PC-9 (cell line): Measurements from ENCODE around the gene RABIF. TPM values are rescaled to one million over a fixed set of nuclear protein-coding genes. Genes with fewer than 3 reads are reported as not detected.
A peak's percentile ranks its signal among the peaks of the same experiment; 100 is the strongest.

ENCODE experiments used
- BruUV-seq: library from RNA; stranded (reverse); fragments of 400-500 nt; replicated peaks from 2 replicates; lab custom pipeline; 2021; lab: Mats Ljungman, UMichigan
- CTCF ChIA-PET: fragments of 300-600 bp; sonication (Branson Sonifier 250); formaldehyde crosslinking; loops from one replicate; lab custom pipeline; 2022; ENCODE audit warnings: antibody characterized with exemption; lab: Charles Lee
- POLR2A ChIA-PET: fragments of 300-600 bp; sonication (Branson Sonifier 250); formaldehyde crosslinking; loops from one replicate; lab custom pipeline; 2022; ENCODE audit warnings: antibody characterized with exemption; ENCODE audit not compliant: unreplicated experiment; lab: Charles Lee
- DNase-seq, 2 experiments: peaks; one replicate each; pipeline versions ENCODE4 v3.0.0 to v3.0.0-alpha.2; 2015 to 2022; ENCODE audit warnings: mixed read lengths in 1 of 2
- H2AFZ ChIP-seq: fragments of 200-600 bp; sonication (generic); 2 replicates; pipeline ENCODE4 v1.8.1; 2017; ENCODE audit warnings: antibody characterized with exemption
- H3F3A ChIP-seq: fragments of 200-600 bp; sonication (generic); 2 replicates; pipeline ENCODE4 v1.8.1; 2017; ENCODE audit warnings: antibody characterized with exemption, mild to moderate bottlenecking, low read depth; ENCODE audit not compliant: insufficient read depth
- H3K27ac ChIP-seq: fragments of 200-600 bp; sonication (generic); 2 replicates; pipeline ENCODE4 v1.6.1; 2016; ENCODE audit warnings: mixed run types
- H3K27me3 ChIP-seq: fragments of 200-600 bp; sonication (generic); 2 replicates; pipeline ENCODE4 v1.6.1; 2016; ENCODE audit warnings: low read depth, mixed run types; ENCODE audit not compliant: insufficient read depth
- H3K36me3 ChIP-seq: fragments of 200-600 bp; sonication (generic); 2 replicates; pipeline ENCODE4 v1.6.1; 2016; ENCODE audit warnings: low read depth, mixed run types
- H3K4me1 ChIP-seq: fragments of 200-600 bp; sonication (generic); replicated peaks from 2 replicates; pipeline ENCODE4 v1.6.1; 2016; ENCODE audit warnings: mixed run types; ENCODE audit not compliant: insufficient read depth
- H3K4me2 ChIP-seq: fragments of 200-600 bp; sonication (generic); 2 replicates; pipeline ENCODE4 v1.6.1; 2017; ENCODE audit warnings: mixed run types
- H3K4me3 ChIP-seq: fragments of 200-600 bp; sonication (generic); 2 replicates; pipeline ENCODE4 v1.6.1; 2016; ENCODE audit warnings: mixed run types
- H3K79me2 ChIP-seq: fragments of 200-600 bp; sonication (generic); 2 replicates; pipeline ENCODE4 v1.6.1; 2017; ENCODE audit warnings: low read depth, mixed run types
- H3K9me2 ChIP-seq: fragments of 200-600 bp; sonication (generic); 2 replicates; pipeline ENCODE4 v1.8.1; 2017; ENCODE audit warnings: mild to moderate bottlenecking; ENCODE audit not compliant: insufficient read depth
- H3K9me3 ChIP-seq: fragments of 200-600 bp; sonication (generic); 2 replicates; pipeline ENCODE4 v1.8.1; 2016; ENCODE audit warnings: low read depth; ENCODE audit not compliant: insufficient read depth
- H4K20me1 ChIP-seq: fragments of 200-600 bp; sonication (generic); 2 replicates; pipeline ENCODE4 v1.8.1; 2017; ENCODE audit not compliant: insufficient read depth
- EZH2 ChIP-seq: fragments of 200-600 bp; sonication (generic); IDR thresholded peaks from 2 replicates; pipeline ENCODE4 v1.8.0; 2017; ENCODE audit warnings: antibody characterized with exemption, low read depth
- intact Hi-C: fragments of 100-400 bp; cut with micrococcal nuclease; formaldehyde crosslinking; loops from one replicate; pipeline ENCODE4 v1.10.0; 2022; ENCODE audit not compliant: unreplicated experiment
- total RNA-seq: library from RNA; stranded (reverse); gene quantifications from 2 replicates; pipeline ENCODE4 v1.2.3, GENCODE V29; 2021
- TF ChIP-seq, protein P1 (sequence below): fragments of 200-600 bp; sonication (generic); conservative IDR thresholded peaks from 2 replicates; pipeline ENCODE4 v1.6.1; 2017; ENCODE audit warnings: mixed run types, antibody characterized with exemption, mild to moderate bottlenecking, moderate library complexity

RABIF gene
- total RNA-seq, 1 experiment from 2014 or later, result 10.9 TPM

DNA sequence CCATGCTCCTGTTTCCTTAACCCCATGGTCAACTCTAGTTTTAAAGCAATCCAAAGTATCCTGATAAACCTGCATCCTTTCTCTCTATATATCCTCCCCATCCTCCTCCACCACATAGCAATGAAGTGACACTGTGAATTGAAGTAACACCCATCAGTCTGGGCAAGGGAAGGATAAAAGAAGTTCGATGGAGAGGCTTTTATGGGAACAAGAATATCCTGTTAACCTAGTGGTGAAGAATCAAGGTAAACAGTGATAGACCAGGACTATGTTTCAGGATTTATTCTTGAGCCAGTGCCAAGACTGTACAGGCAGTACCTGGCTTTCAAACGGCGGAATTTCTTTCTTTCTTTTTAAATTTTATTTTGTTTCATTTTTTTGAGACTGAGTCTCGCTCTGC is 17.6 kb downstream of the RABIF start:
- CTCF ChIA-PET, result no interaction called here
- H3K9me2 ChIP-seq, result no peaks in the 10 kb centered on the region
- no peaks in the 10 kb centered on the region for H3K36me3 ChIP-seq
- H3K9me3 ChIP-seq, result no peaks in the 10 kb centered on the region
- no peaks in the 10 kb centered on the region for H3K79me2 ChIP-seq
- no peaks in the 10 kb centered on the region for H3K27me3 ChIP-seq
- 0 out of 2 replicates have a peak, but pooled peaks cover 2% of the 10 kb centered on the region for H3F3A ChIP-seq
- H3K27ac ChIP-seq, result no peak overlapping the region
- H2AFZ ChIP-seq, result no peak overlapping the region
- no TSS peak for BruUV-seq
- no peak overlapping the region for H3K4me2 ChIP-seq
- DNase-seq, result no peak
- POLR2A ChIA-PET, result no interaction called here
- H3K4me1 ChIP-seq, result no peaks in the 10 kb centered on the region; the same call in 1 of the 2 replicates
- TF ChIP-seq EZH2, result no peak
- TF ChIP-seq, protein P1, sequence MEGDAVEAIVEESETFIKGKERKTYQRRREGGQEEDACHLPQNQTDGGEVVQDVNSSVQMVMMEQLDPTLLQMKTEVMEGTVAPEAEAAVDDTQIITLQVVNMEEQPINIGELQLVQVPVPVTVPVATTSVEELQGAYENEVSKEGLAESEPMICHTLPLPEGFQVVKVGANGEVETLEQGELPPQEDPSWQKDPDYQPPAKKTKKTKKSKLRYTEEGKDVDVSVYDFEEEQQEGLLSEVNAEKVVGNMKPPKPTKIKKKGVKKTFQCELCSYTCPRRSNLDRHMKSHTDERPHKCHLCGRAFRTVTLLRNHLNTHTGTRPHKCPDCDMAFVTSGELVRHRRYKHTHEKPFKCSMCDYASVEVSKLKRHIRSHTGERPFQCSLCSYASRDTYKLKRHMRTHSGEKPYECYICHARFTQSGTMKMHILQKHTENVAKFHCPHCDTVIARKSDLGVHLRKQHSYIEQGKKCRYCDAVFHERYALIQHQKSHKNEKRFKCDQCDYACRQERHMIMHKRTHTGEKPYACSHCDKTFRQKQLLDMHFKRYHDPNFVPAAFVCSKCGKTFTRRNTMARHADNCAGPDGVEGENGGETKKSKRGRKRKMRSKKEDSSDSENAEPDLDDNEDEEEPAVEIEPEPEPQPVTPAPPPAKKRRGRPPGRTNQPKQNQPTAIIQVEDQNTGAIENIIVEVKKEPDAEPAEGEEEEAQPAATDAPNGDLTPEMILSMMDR, result no peak
- H4K20me1 ChIP-seq, result no peaks in the 10 kb centered on the region
- intact Hi-C loops, result no loop called here
- H3K4me3 ChIP-seq, result no peak overlapping the region

DNA sequence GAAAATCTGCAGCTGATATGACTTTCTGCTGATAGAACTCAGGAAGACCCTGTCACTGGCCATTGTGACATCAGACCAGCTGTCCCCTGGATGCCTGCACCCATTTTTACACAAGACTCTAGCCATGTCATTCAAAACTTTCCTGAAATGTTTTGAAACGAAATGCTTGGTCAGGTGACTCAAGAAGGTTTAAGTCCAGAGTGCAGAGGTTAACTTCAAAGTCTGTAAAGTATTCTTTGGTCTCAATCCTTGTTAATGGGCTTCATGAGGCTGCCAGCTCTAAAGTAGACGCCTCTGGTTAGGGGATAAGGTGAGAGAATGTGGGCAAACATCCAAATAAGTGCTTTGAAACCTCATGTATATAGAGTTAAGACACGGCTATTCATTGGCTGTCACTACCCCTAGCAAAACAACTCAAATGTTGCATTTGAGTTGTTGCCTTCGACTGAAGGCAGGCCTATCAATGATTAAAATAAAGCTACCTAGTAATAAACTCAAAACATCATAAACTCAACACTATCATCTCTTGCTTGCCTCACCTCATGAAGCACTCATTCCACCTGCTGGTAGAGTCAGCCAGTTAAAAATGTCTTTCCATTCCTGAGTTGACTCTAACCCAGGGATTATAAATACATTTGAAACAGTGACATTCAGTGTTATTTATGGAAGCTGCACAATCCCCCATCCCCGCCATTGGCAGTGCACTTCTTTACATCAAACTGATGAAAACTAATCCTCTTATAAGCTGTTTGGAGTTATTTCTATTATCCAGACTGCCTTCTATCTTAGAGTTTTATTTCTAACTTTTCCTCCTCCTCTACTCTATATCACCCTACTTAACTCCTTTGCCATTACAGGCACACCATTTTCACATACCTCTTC is 26.0 kb downstream of the RABIF start:
- H3K9me3 ChIP-seq, result no peaks in the 10 kb centered on the region
- TF ChIP-seq, protein P1, result no peak
- no peak for TF ChIP-seq EZH2
- CTCF ChIA-PET, result no interaction called here
- peaks cover 22% of the 10 kb centered on the region for H3K4me1 ChIP-seq
- H3K4me2 ChIP-seq, result peak overlapping the region; percentile 85; the same call in 1 of the 2 replicates
- no peaks in the 10 kb centered on the region for H3K27me3 ChIP-seq
- H3K27ac ChIP-seq, result no peak overlapping the region
- no TSS peak for BruUV-seq
- H2AFZ ChIP-seq, result no peak overlapping the region
- H3K79me2 ChIP-seq, result no peaks in the 10 kb centered on the region; the same call in 1 of the 2 replicates
- intact Hi-C loops, result no loop called here
- no peaks in the 10 kb centered on the region for H3K36me3 ChIP-seq
- H3F3A ChIP-seq, result peaks cover 19% of the 10 kb centered on the region
- H4K20me1 ChIP-seq, result no peaks in the 10 kb centered on the region
- H3K4me3 ChIP-seq, result peak overlapping the region; percentile 57; the same call in 1 of the 2 replicates
- DNase-seq, result no peak
- POLR2A ChIA-PET, result no interaction called here
- no peaks in the 10 kb centered on the region for H3K9me2 ChIP-seq

DNA sequence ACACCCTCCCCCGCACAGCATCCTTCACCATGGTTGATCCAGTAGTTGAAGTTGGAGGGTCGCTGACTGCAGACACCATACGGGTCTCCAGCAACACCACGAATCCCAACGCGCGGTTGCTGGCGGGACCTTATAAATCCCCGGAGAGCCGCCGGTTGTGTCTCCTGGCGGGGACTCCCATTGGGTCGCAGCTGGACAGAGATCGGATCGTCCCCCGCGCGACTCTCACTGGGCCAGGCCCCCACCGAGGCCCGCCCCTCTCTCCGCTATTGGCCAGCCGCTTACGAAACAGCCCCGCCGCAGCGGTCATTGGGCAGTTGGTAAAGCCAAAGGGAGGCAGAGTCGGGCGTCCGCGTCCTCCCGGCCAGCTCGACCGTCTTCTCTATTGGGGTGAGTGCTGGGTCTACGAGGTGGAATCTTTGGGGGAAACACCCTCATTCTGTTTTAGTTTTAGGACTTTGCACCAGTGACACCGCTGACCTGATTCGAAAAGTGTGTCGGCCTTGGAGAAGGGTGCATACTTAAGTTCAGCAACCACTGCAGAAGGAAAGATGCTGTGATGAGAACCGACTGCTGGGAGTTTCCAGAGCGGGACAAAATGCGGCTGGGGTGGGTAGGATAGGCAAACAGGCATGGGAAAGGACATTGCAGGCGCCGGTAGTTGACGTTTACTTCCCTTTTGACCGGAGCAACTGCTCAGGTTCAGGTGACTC is 27.4 kb downstream of the RABIF start:
- TF ChIP-seq, protein P1, result no peak
- TF ChIP-seq EZH2, result no peak
- peak overlapping the region; percentile 57 for H3K4me3 ChIP-seq
- DNase-seq, result peak; percentile 87 to 94
- no peaks in the 10 kb centered on the region for H3K27me3 ChIP-seq
- H3K9me2 ChIP-seq, result no peaks in the 10 kb centered on the region
- peak overlapping the region; percentile 85 for H3K4me2 ChIP-seq
- peaks cover 22% of the 10 kb centered on the region for H3K4me1 ChIP-seq
- no peaks in the 10 kb centered on the region for H4K20me1 ChIP-seq
- ChIA-PET POLR2A (interaction anchor here (0.6 to 0.8 kb wide), 3 partner anchors 11 to 55 kb away, joined by 4 to 36 read pairs (median 6); no protein-coding TSS in a partner anchor), CTCF (no interaction called here)
- intact Hi-C loops, result loop anchor here (2.0 kb wide), 2 partner anchors 27 to 51 kb away; partner anchors contain the start of genes PCAT6 and RABIF
- H3F3A ChIP-seq, result peaks cover 19% of the 10 kb centered on the region
- no peak overlapping the region for H3K27ac ChIP-seq
- H3K36me3 ChIP-seq, result no peaks in the 10 kb centered on the region
- TSS peak; percentile 75 for BruUV-seq
- no peaks in the 10 kb centered on the region for H3K9me3 ChIP-seq
- peak overlapping the region; percentile 89 for H2AFZ ChIP-seq
- H3K79me2 ChIP-seq, result no peaks in the 10 kb centered on the region; the same call in 1 of the 2 replicates
